ENCODE data around the gene TSC22D4.
A peak's percentile ranks its signal among the peaks of the same experiment; 100 is the strongest.

The TSC22D4 gene

GRCh38 chr7:100437150-100438100, 41.6 kb downstream of the TSC22D4 start:
- Histone ChIP-seq H3K36me3 (ENCODE audit: control insufficient read depth, insufficient read depth, low read length) (no peaks in the 10 kb centered on the region), H3K9me3 (ENCODE audit: control insufficient read depth, low read length) (no peaks in the 10 kb centered on the region), H3K9ac (no peak overlapping the region), H3K27ac (peak overlapping the region; percentile 89), H3K4me3 (ENCODE audit: low read depth, low read length) (no peak overlapping the region), H3K79me2 (peaks cover 4% of the 10 kb centered on the region), H3K4me2 (ENCODE audit: low read length) (no peak overlapping the region), H3K4me1 (peaks cover 13% of the 10 kb centered on the region), H2AFZ (no peak overlapping the region), H3K27me3 (ENCODE audit: control insufficient read depth, insufficient read depth, low read length) (no peaks in the 10 kb centered on the region)
- TF ChIP-seq CTCF (IDR thresholded peaks at IDR 0.05): no peak

GRCh38 chr7:100435401-100436304, 43.4 kb downstream of the TSC22D4 start:
- Histone ChIP-seq H3K9ac (peak overlapping the region; percentile 79), H3K27ac (peak overlapping the region; percentile 89), H3K4me3 (ENCODE audit: low read depth, low read length) (peak overlapping the region; percentile 81), H3K4me1 (peaks cover 30% of the 10 kb centered on the region), H2AFZ (peak overlapping the region; percentile 76), H3K9me3 (ENCODE audit: control insufficient read depth, low read length) (no peaks in the 10 kb centered on the region), H3K79me2 (peaks cover 6% of the 10 kb centered on the region), H3K36me3 (ENCODE audit: control insufficient read depth, insufficient read depth, low read length) (no peaks in the 10 kb centered on the region), H3K27me3 (ENCODE audit: control insufficient read depth, insufficient read depth, low read length) (no peaks in the 10 kb centered on the region), H3K4me2 (ENCODE audit: low read length) (peak overlapping the region; percentile 64)
- TF ChIP-seq CTCF (IDR thresholded peaks at IDR 0.05): no peak

- H3K27me3 ChIP-seq (ENCODE audit: control insufficient read depth, insufficient read depth, low read length): no peaks in the 10 kb centered on the region
- no peaks in the 10 kb centered on the region for H3K36me3 ChIP-seq (ENCODE audit: control insufficient read depth, insufficient read depth, low read length)
- no peak for TF ChIP-seq CTCF (IDR thresholded peaks at IDR 0.05)
- peak overlapping the region; percentile 64 for H3K4me2 ChIP-seq (ENCODE audit: low read length)
- H3K4me3 ChIP-seq (ENCODE audit: low read depth, low read length): peak overlapping the region; percentile 81
- H2AFZ ChIP-seq: no peak overlapping the region
- H3K9ac ChIP-seq: no peak overlapping the region
- peaks cover 6% of the 10 kb centered on the region for H3K79me2 ChIP-seq
- H3K4me1 ChIP-seq: peaks cover 32% of the 10 kb centered on the region
- no peaks in the 10 kb centered on the region for H3K9me3 ChIP-seq (ENCODE audit: control insufficient read depth, low read length)
- H3K27ac ChIP-seq: peak overlapping the region; percentile 89
These were observed 44.5 kb downstream of the TSC22D4 start for GRCh38 chr7:100434297-100435144.

GRCh38 chr7:100433592-100434296, 45.3 kb downstream of the TSC22D4 start:
- Histone ChIP-seq H3K79me2 (peaks cover 6% of the 10 kb centered on the region), H3K9me3 (ENCODE audit: control insufficient read depth, low read length) (no peaks in the 10 kb centered on the region), H3K27me3 (ENCODE audit: control insufficient read depth, insufficient read depth, low read length) (no peaks in the 10 kb centered on the region), H2AFZ (no peak overlapping the region), H3K27ac (peak overlapping the region; percentile 31), H3K9ac (no peak overlapping the region), H3K4me2 (ENCODE audit: low read length) (no peak overlapping the region), H3K36me3 (ENCODE audit: control insufficient read depth, insufficient read depth, low read length) (no peaks in the 10 kb centered on the region), H3K4me3 (ENCODE audit: low read depth, low read length) (no peak overlapping the region), H3K4me1 (peaks cover 32% of the 10 kb centered on the region)
- TF ChIP-seq CTCF (IDR thresholded peaks at IDR 0.05): no peak

All from parathyroid adenoma (tissue), 2 donors.